Measurements from ENCODE around the gene OR5H6.

OR5H6 gene

DNA sequence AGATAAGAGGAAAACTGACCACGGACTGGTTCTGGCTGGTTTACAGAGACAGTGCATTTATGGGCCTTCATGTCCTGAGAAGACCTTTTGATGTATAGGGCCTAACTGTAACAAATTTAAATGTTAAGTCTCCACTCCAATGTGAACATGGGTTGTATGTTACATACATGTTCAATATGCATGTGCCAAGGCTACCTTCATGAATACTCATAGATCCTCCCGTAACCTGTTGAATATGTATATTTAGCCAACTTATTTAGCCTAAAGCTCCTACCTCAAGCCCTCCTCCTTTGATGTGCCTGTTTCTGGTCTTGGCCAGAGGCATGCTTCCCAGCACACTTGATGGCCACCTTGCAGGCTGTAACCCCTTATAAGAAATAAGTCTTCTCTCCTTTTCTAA is 18.2 kb downstream of the OR5H6 start, which contains the start of gene OR5H2:
Gene OR5H2 (plus strand): TSS at position 301 of the 400 bp plus-strand sequence. CDS start 398 bp downstream, outside the sequence.
- H3K27ac ChIP-seq: no peak within 1 kb of the TSS
- TF ChIP-seq, protein P1, sequence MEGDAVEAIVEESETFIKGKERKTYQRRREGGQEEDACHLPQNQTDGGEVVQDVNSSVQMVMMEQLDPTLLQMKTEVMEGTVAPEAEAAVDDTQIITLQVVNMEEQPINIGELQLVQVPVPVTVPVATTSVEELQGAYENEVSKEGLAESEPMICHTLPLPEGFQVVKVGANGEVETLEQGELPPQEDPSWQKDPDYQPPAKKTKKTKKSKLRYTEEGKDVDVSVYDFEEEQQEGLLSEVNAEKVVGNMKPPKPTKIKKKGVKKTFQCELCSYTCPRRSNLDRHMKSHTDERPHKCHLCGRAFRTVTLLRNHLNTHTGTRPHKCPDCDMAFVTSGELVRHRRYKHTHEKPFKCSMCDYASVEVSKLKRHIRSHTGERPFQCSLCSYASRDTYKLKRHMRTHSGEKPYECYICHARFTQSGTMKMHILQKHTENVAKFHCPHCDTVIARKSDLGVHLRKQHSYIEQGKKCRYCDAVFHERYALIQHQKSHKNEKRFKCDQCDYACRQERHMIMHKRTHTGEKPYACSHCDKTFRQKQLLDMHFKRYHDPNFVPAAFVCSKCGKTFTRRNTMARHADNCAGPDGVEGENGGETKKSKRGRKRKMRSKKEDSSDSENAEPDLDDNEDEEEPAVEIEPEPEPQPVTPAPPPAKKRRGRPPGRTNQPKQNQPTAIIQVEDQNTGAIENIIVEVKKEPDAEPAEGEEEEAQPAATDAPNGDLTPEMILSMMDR (conservative IDR thresholded peaks at IDR 0.05): no peak

- TF ChIP-seq, protein P1 (conservative IDR thresholded peaks at IDR 0.05): no peak
- no peak overlapping the region for H3K27ac ChIP-seq
Measured at GRCh38 chr3:98290916-98291315, 26.9 kb downstream of the OR5H6 start.

DNA sequence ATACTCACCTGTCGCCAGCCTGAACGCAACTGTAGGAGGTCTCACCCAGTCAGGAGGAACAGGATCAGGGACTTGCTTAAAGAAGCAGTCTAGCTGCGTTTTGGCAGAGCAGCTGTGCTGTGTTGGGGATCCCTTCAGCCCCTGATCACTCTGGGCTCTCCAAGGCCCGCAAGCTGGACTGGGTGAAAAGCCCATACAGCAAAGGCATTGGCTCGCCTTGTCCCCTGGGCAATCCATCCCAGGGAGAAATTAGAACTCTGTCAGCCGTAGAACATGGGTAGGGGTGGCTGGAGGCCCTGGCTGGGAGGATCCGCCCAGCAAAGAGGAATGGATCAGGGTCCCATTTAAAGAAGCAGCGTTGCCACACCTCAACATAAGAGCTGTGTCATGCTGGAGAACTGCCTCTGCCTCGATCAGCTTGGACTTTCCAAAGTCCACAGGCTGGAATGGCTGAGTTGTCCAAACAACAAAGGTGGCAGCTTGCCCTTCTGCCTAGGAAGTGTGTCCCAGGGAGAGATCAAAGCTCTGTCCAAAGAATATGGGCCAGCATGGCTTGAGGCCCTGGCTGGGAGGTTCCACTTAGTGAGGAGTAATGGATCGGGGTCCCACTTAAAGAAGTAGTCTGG is 27.4 kb downstream of the OR5H6 start:
- TF ChIP-seq, protein P1 (conservative IDR thresholded peaks at IDR 0.05): no peak
- no peak overlapping the region for H3K27ac ChIP-seq

Data from VCaP (cell line).